K562 (cell line): ENCODE data around the gene CLASP1. TPM values are rescaled to one million over a fixed set of nuclear protein-coding genes. Genes with fewer than 3 reads are reported as not detected.

Experiments
- ATAC-seq: fragments of 200-7000 bp; cut with Tn5 transposase; 3 replicates; pipeline ENCODE4 v1.9.1; 2020; ENCODE audit warnings: moderate library complexity
- BruUV-seq: library from RNA; stranded (reverse); fragments of 400-500 nt; replicated peaks from 2 replicates; lab custom pipeline; 2021; lab: Mats Ljungman, UMichigan
- CTCF ChIA-PET: fragments of 300-600 bp; formaldehyde crosslinking; extraction: SDS; loops from one replicate; lab custom pipeline; 2021; ENCODE audit warnings: low intra/inter-chr PET ratio; lab: Yijun Ruan, JAX
- POLR2A ChIA-PET: fragments of 300-600, 350-650 bp; sonication (Branson Sonifier 250); formaldehyde crosslinking; extraction: SDS; loops from one replicate; lab custom pipeline; 2021; ENCODE audit warnings: antibody characterized with exemption, inconsistent platforms; lab: Yijun Ruan, JAX
- DNase-seq, 4 experiments: peaks; one replicate each; pipeline versions ENCODE4 v3.0.0 to v3.0.0-alpha.2; 2011 to 2018; ENCODE audit warnings: low spot score in 3 of 4, mixed read lengths in 3 of 4; ENCODE audit errors: extremely low read depth in 1 of 4
- FAIRE-seq: peaks from 2 replicates; lab custom pipeline; 2011; peaks lifted over from hg19 to GRCh38; lab: Jason Lieb, UNC
- H2AFZ ChIP-seq: 2 replicates; pipeline ENCODE4 v1.6.0; 2011; ENCODE audit warnings: low read depth, low read length, control low read depth, inconsistent platforms
- H3K27ac ChIP-seq: fragments of 200-600 bp; 3 replicates; pipeline ENCODE4 v1.8.0; 2011; ENCODE audit warnings: low read depth, mild to moderate bottlenecking, control low read depth, inconsistent platforms, low read length, moderate library complexity, mixed read lengths; ENCODE audit errors: extremely low read depth
- H3K27me3 ChIP-seq, 2 experiments: fragments of 300-600 bp in 1 of 2; 2 replicates in 1 of 2; 3 replicates in 1 of 2; pipeline versions ENCODE4 v1.6.0 to v1.8.0; 2011; ENCODE audit warnings: inconsistent platforms in 2 of 2, low read length in 2 of 2, mild to moderate bottlenecking in 1 of 2, mixed read lengths in 1 of 2, moderate library complexity in 1 of 2; ENCODE audit not compliant: control insufficient read depth in 2 of 2, insufficient read depth in 2 of 2
- H3K36me3 ChIP-seq: fragments of 300-600 bp; 3 replicates; pipeline ENCODE4 v1.8.0; 2011; ENCODE audit warnings: mild to moderate bottlenecking, low read length, inconsistent platforms; ENCODE audit not compliant: control insufficient read depth, insufficient read depth
- H3K4me1 ChIP-seq, 2 experiments: fragments of 200-600 bp in 1 of 2; replicated peaks in 1 of 2; 2 replicates in 1 of 2; 3 replicates in 1 of 2; pipeline versions ENCODE4 v1.5.1 to v1.8.0; 2011; ENCODE audit warnings: inconsistent platforms in 2 of 2, low read length in 2 of 2, mild to moderate bottlenecking in 1 of 2, mixed read lengths in 1 of 2, moderate library complexity in 1 of 2; ENCODE audit not compliant: control insufficient read depth in 2 of 2, insufficient read depth in 2 of 2
- H3K4me2 ChIP-seq: 2 replicates; pipeline ENCODE4 v1.6.1; 2011; ENCODE audit warnings: low read length, control low read depth, inconsistent platforms, mixed read lengths; ENCODE audit not compliant: insufficient read depth
- H3K4me3 ChIP-seq: fragments of 200-600 bp; sonication (generic), shearing (Covaris generic); 2 replicates; pipeline ENCODE4 v1.5.1; 2016; ENCODE audit warnings: control low read depth, inconsistent platforms
- H3K79me2 ChIP-seq: fragments of 200-600 bp; 3 replicates; pipeline ENCODE4 v1.8.0; 2011; ENCODE audit warnings: low read length, inconsistent platforms; ENCODE audit not compliant: control insufficient read depth, insufficient read depth
- H3K9ac ChIP-seq, 2 experiments: 2 replicates each; pipeline versions ENCODE4 v1.6.0 to v1.6.1; 2011; ENCODE audit warnings: low read depth in 2 of 2, low read length in 2 of 2, control low read depth in 1 of 2, inconsistent platforms in 1 of 2, mild to moderate bottlenecking in 1 of 2, mixed read lengths in 1 of 2; ENCODE audit not compliant: insufficient read depth in 1 of 2
- H3K9me1 ChIP-seq: one replicate; pipeline ENCODE4 v1.6.0; 2011; ENCODE audit warnings: inconsistent platforms, mild to moderate bottlenecking, low read length, moderate library complexity; ENCODE audit not compliant: control insufficient read depth, insufficient read depth
- H3K9me3 ChIP-seq: replicated peaks from 2 replicates; pipeline ENCODE4 v1.5.1; 2011; ENCODE audit warnings: low read depth, low read length, inconsistent platforms; ENCODE audit not compliant: control insufficient read depth, insufficient read depth
- H4K20me1 ChIP-seq: replicated peaks from 2 replicates; pipeline ENCODE4 v1.6.1; 2011; ENCODE audit warnings: low read length, inconsistent platforms, mixed read lengths; ENCODE audit not compliant: control insufficient read depth, insufficient read depth
- CEBPG ChIP-seq, 3 experiments: fragments of 200-800 bp in 1 of 3; sonication (Bioruptor generic) in 1 of 3; sonication (generic) in 1 of 3; formaldehyde crosslinking in 1 of 3; IDR thresholded peaks in 2 of 3; conservative IDR thresholded peaks in 1 of 3; 2 replicates each; pipeline versions ENCODE4 v1.6.1 to v1.8.0; 2016 to 2022; ENCODE audit warnings: missing compliant biosample characterization in 2 of 3, missing genetic modification characterization in 2 of 3, mild to moderate bottlenecking in 1 of 3, missing genetic modification reagents in 1 of 3
- ETV5 ChIP-seq: sonication (generic); formaldehyde crosslinking; IDR thresholded peaks from 2 replicates; pipeline ENCODE4 v1.4.0; 2020; ENCODE audit warnings: low read depth, mild to moderate bottlenecking, missing genetic modification reagents
- HLTF ChIP-seq: fragments of 450-650 bp; IDR thresholded peaks from 2 replicates; pipeline ENCODE4 v1.6.1; 2016
- MCM3 ChIP-seq: fragments of 450-650 bp; IDR thresholded peaks from 2 replicates; pipeline ENCODE4 v1.6.1; 2016
- MYBL2 ChIP-seq, 2 experiments: fragments of 450-650 bp in 1 of 2; sonication (generic) in 1 of 2; formaldehyde crosslinking in 1 of 2; IDR thresholded peaks; 2 replicates each; pipeline versions ENCODE4 v1.6.1 to v1.8.1; 2017 to 2022; ENCODE audit warnings: borderline replicate concordance in 1 of 2, inconsistent platforms in 1 of 2, low read depth in 1 of 2, mild to moderate bottlenecking in 1 of 2, missing genetic modification reagents in 1 of 2, moderate library complexity in 1 of 2
- NFE2L1 ChIP-seq: fragments of 450-650 bp; IDR thresholded peaks from 2 replicates; pipeline ENCODE4 v1.6.1; 2016; ENCODE audit warnings: missing genetic modification characterization, low read depth, mild to moderate bottlenecking, missing compliant biosample characterization, moderate library complexity, borderline replicate concordance
- POLR2G ChIP-seq: fragments of 200-400 bp; formaldehyde crosslinking; IDR thresholded peaks from 2 replicates; pipeline ENCODE4 v1.6.1; 2017; ENCODE audit warnings: low read depth, mild to moderate bottlenecking, antibody characterized with exemption, low read length, moderate library complexity
- SFPQ ChIP-seq: fragments of 200-400 bp; formaldehyde crosslinking; IDR thresholded peaks from 2 replicates; pipeline ENCODE4 v1.6.1; 2017; ENCODE audit warnings: mild to moderate bottlenecking, low read depth, low read length, moderate library complexity
- ZNF12 ChIP-seq: sonication (generic); formaldehyde crosslinking; IDR thresholded peaks from 2 replicates; pipeline ENCODE4 v1.4.0; 2020; ENCODE audit warnings: mild to moderate bottlenecking, missing genetic modification reagents
- ZNF24 ChIP-seq: fragments of 450-650 bp; IDR thresholded peaks from 2 replicates; pipeline ENCODE4 v1.6.1; 2016
- ZNF695 ChIP-seq: fragments of 450-650 bp; formaldehyde crosslinking; IDR thresholded peaks from 2 replicates; pipeline ENCODE4 v1.4.0; 2020; ENCODE audit warnings: mild to moderate bottlenecking, moderate library complexity
- ZNF76 ChIP-seq: fragments of 250-450 bp; sonication (Bioruptor Pico); IDR thresholded peaks from 2 replicates; pipeline ENCODE4 v1.4.0; 2020; ENCODE audit warnings: mild to moderate bottlenecking, moderate library complexity, borderline replicate concordance
- WGBS: fragments of 100-300 bp; shearing (Covaris generic); methylation state at CpG from one replicate; pipeline ENCODE4 v1.1.6; 2016; ENCODE audit warnings: low coverage, mixed read lengths; ENCODE audit not compliant: insufficient coverage; ENCODE audit errors: missing lambda C conversion rate; 5-methylcytosine and 5-hydroxymethylcytosine counted together
- in situ Hi-C: fragments of 300-500 bp; cut with MboI; formaldehyde crosslinking; loops from 4 replicates; pipeline ENCODE4 v1.15.0; 2018; ENCODE audit warnings: inconsistent platforms, mixed read lengths
- intact Hi-C: fragments of 100-400 bp; cut with micrococcal nuclease; formaldehyde crosslinking; loops from 2 replicates; pipeline ENCODE4 v1.14.2; 2022
- polyA plus RNA-seq, 8 experiments: library from polyadenylated mRNA; depleted of rRNA in 4 of 8; stranded (reverse) in 5 of 8; unstranded in 3 of 8; fragments of >200 nt; fragmentation: Nextera tagmentation in 2 of 8; fragmentation: Illumina TruSeq in 1 of 8; extraction: Ambion mirVana in 2 of 8; extraction: Trizol in 1 of 8; gene quantifications; 2 replicates each; pipeline versions ENCODE4 v1.2.1 to v1.2.3, GENCODE V29; 2011 to 2014; ENCODE audit warnings: inconsistent platforms in 1 of 8, missing spikeins in 1 of 8
- total RNA-seq, 7 experiments: library from RNA; depleted of rRNA in 6 of 7; stranded (reverse); fragments of >200 nt in 6 of 7; fragmentation: Illumina TruSeq in 2 of 7; extraction: Trizol in 2 of 7; gene quantifications; 2 replicates each; pipeline versions ENCODE4 v1.2.1 to v1.2.3, GENCODE V29; 2011 to 2021; ENCODE audit warnings: low replicate concordance in 1 of 7
- TF ChIP-seq, protein P1 (sequence below): sonication (generic); formaldehyde crosslinking; IDR thresholded peaks from 2 replicates; pipeline ENCODE4 v1.8.1; 2023; ENCODE audit warnings: mild to moderate bottlenecking, missing genetic modification reagents
- TF ChIP-seq, protein P2 (sequence below), 3 experiments: IDR thresholded peaks in 2 of 3; conservative IDR thresholded peaks in 1 of 3; 2 replicates each; pipeline ENCODE4 v1.5.1; 2011 to 2012; ENCODE audit warnings: low read length in 3 of 3, mild to moderate bottlenecking in 3 of 3, control low read depth in 2 of 3, improper control_type of control experiment in 1 of 3, inconsistent platforms in 1 of 3, low read depth in 1 of 3, mixed read lengths in 1 of 3, moderate library complexity in 1 of 3; ENCODE audit not compliant: insufficient read depth in 2 of 3

The CLASP1 gene
- total and polyA plus RNA-seq, 9 of the 15 experiments (the other 6 are each of a cell fraction or from before 2014, with no cell fraction given), result 1.7 to 40.3 (median 20.7) TPM

- TF ChIP-seq ZNF695 (CRISPR knock-in tag) (no peak), MYBL2 (IDR thresholded peaks at IDR 0.05; ENCODE audit: low read depth) (no peak), MYBL2 (CRISPR knock-in tag; IDR thresholded peaks at IDR 0.05; ENCODE audit: borderline replicate concordance) (no peak), ZNF24 (no peak), ZNF76 (CRISPR knock-in tag) (no peak), ETV5 (CRISPR knock-in tag) (no peak), MCM3 (no peak), ZNF12 (CRISPR knock-in tag) (no peak), SFPQ (no peak)
Observed at GRCh38 chr2:121340926-121341325, 308.3 kb downstream of the CLASP1 start (continued).

GRCh38 chr2:121338281-121338680 is 311.0 kb downstream of the CLASP1 start:
- no peak overlapping the region for H3K4me2 ChIP-seq
- H3K27ac ChIP-seq, result no peak overlapping the region
- no peaks in the 10 kb centered on the region for H3K9me1 ChIP-seq
- no peak overlapping the region for H3K9ac ChIP-seq
- FAIRE-seq (no peak), DNase-seq (peak in 2 of 4 experiments; percentile 8 to 22), ATAC-seq (no peak)
- H3K27me3 ChIP-seq, result peaks cover 0 to 23% of the 10 kb centered on the region in 2 experiments; a peak in 3 of 5 replicates
- no peak overlapping the region for H3K4me3 ChIP-seq
- H3K9me3 ChIP-seq, result no peaks in the 10 kb centered on the region
- POLR2A ChIA-PET, result interaction anchor here (0.6 to 1.1 kb wide), 2 partner anchors 10 to 263 kb away, joined by 3 read pairs; no protein-coding TSS in a partner anchor
- intact Hi-C loops, result no loop called here
- CTCF ChIA-PET, result no interaction called here
- no peak overlapping the region for H2AFZ ChIP-seq
- peaks cover 16% of the 10 kb centered on the region; the same call in 2 of the 3 replicates for H3K36me3 ChIP-seq
- in situ Hi-C loops, result loop anchor here (25.0 kb wide), 1 partner anchor 651 kb away; no protein-coding TSS in a partner anchor
- 91% methylated on average over 14 of the region's 20 CpGs for WGBS
- H3K4me1 ChIP-seq, result peaks cover 0 to 8% of the 10 kb centered on the region in 2 experiments; a peak in 1 of 5 replicates
- BruUV-seq, result no TSS peak
- no peaks in the 10 kb centered on the region for H3K79me2 ChIP-seq
- 0 out of 2 replicates have a peak, but pooled peaks cover 5% of the 10 kb centered on the region for H4K20me1 ChIP-seq
- TF ChIP-seq CEBPG (CRISPR knock-in tag; IDR thresholded peaks at IDR 0.05) (no peak), CEBPG (tag; conservative IDR thresholded peaks at IDR 0.05 in 1 of 2, IDR thresholded peaks at IDR 0.05 in 1 of 2) (no peak), NFE2L1 (tag) (no peak), HLTF (no peak), POLR2G (peak; percentile 49; the same call in 1 of the 2 replicates)
- TF ChIP-seq, protein P1, sequence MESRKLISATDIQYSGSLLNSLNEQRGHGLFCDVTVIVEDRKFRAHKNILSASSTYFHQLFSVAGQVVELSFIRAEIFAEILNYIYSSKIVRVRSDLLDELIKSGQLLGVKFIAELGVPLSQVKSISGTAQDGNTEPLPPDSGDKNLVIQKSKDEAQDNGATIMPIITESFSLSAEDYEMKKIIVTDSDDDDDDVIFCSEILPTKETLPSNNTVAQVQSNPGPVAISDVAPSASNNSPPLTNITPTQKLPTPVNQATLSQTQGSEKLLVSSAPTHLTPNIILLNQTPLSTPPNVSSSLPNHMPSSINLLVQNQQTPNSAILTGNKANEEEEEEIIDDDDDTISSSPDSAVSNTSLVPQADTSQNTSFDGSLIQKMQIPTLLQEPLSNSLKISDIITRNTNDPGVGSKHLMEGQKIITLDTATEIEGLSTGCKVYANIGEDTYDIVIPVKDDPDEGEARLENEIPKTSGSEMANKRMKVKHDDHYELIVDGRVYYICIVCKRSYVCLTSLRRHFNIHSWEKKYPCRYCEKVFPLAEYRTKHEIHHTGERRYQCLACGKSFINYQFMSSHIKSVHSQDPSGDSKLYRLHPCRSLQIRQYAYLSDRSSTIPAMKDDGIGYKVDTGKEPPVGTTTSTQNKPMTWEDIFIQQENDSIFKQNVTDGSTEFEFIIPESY (CRISPR knock-in tag), result peak; percentile 100
- TF ChIP-seq, protein P2, sequence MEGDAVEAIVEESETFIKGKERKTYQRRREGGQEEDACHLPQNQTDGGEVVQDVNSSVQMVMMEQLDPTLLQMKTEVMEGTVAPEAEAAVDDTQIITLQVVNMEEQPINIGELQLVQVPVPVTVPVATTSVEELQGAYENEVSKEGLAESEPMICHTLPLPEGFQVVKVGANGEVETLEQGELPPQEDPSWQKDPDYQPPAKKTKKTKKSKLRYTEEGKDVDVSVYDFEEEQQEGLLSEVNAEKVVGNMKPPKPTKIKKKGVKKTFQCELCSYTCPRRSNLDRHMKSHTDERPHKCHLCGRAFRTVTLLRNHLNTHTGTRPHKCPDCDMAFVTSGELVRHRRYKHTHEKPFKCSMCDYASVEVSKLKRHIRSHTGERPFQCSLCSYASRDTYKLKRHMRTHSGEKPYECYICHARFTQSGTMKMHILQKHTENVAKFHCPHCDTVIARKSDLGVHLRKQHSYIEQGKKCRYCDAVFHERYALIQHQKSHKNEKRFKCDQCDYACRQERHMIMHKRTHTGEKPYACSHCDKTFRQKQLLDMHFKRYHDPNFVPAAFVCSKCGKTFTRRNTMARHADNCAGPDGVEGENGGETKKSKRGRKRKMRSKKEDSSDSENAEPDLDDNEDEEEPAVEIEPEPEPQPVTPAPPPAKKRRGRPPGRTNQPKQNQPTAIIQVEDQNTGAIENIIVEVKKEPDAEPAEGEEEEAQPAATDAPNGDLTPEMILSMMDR (IDR thresholded peaks at IDR 0.05 in 2 of 3, conservative IDR thresholded peaks at IDR 0.05 in 1 of 3; ENCODE audit: insufficient read depth in 2 of 3, low read depth in 1 of 3, low read length in 3 of 3), result peak in 1 of 3 experiments; percentile 50; a peak in 2 of 6 replicates
